BLaER1 treated with 17β-estradiol and CSF1 and Interleukin-3, amounts not matched to agents 10 nM and 100 nM (cell line): ENCODE results near the gene PRRT1B.
"Not testable (repeated sequence)": the region's sequence is repeated elsewhere in the genome, so short reads cannot be mapped to it uniquely, and the experiment has no call there.

ENCODE experiments used
- H3K27ac ChIP-seq, 11 experiments: shearing (Covaris generic); formaldehyde crosslinking; 2 replicates each; pipeline ENCODE4 v1.8.1; 2022
- H3K27me3 ChIP-seq, 11 experiments: shearing (Covaris generic); formaldehyde crosslinking; 2 replicates each; pipeline ENCODE4 v1.8.1; 2022
- H3K36me3 ChIP-seq, 11 experiments: shearing (Covaris generic); formaldehyde crosslinking; 2 replicates each; pipeline ENCODE4 v1.8.1; 2022
- H3K4me1 ChIP-seq, 10 experiments: shearing (Covaris generic); formaldehyde crosslinking; 2 replicates each; pipeline ENCODE4 v1.8.1; 2022
- H3K4me2 ChIP-seq, 11 experiments: shearing (Covaris generic); formaldehyde crosslinking; 2 replicates each; pipeline ENCODE4 v1.8.1; 2022
- H3K4me3 ChIP-seq, 10 experiments: shearing (Covaris generic); formaldehyde crosslinking; 2 replicates each; pipeline ENCODE4 v1.8.1; 2022
- H3K9ac ChIP-seq, 11 experiments: shearing (Covaris generic); formaldehyde crosslinking; 2 replicates each; pipeline ENCODE4 v1.8.1; 2022
- H3K9me3 ChIP-seq, 11 experiments: shearing (Covaris generic); formaldehyde crosslinking; replicated peaks in 1 of 11; 2 replicates each; pipeline ENCODE4 v1.8.1; 2022
- H4K20me1 ChIP-seq, 11 experiments: shearing (Covaris generic); formaldehyde crosslinking; 2 replicates each; pipeline ENCODE4 v1.8.1; 2022
- Cebpa-rat ChIP-seq, 11 experiments: shearing (Covaris generic); IDR thresholded peaks; 2 replicates each; pipeline ENCODE4 v1.8.1; 2022

PRRT1B gene

GRCh38 chr9:131503626-131504465 lies 41.5 kb upstream of the PRRT1B start:
- no peak for TF ChIP-seq Cebpa-rat (IDR thresholded peaks at IDR 0.05)
- peak overlapping the region; percentile 90 to 100 (median 98) for H3K4me2 ChIP-seq
- H3K9ac ChIP-seq: peak overlapping the region; percentile 79 to 92 (median 87)
- peak overlapping the region in 10 of 11 experiments; percentile 72 to 84 (median 78); a peak in 14 of 22 replicates for H3K27ac ChIP-seq
- H3K36me3 ChIP-seq: peaks cover 28 to 46% (median 33%) of the 10 kb centered on the region in 11 experiments
- H3K9me3 ChIP-seq: no peaks in the 10 kb centered on the region
- peak overlapping the region; percentile 77 to 96 (median 86) for H3K4me3 ChIP-seq
- H4K20me1 ChIP-seq: peaks cover 9 to 50% (median 41%) of the 10 kb centered on the region in 11 experiments; a peak in 21 of 22 replicates
- H3K4me1 ChIP-seq: peaks cover 18 to 37% (median 27%) of the 10 kb centered on the region in 10 experiments
- no peaks in the 10 kb centered on the region for H3K27me3 ChIP-seq

GRCh38 chr9:131505012-131505411 lies 40.3 kb upstream of the PRRT1B start:
- Histone ChIP-seq H3K9me3 (no peaks in the 10 kb centered on the region), H3K4me2 (no peak overlapping the region), H3K27ac (no peak overlapping the region), H3K4me1 (peaks cover 18 to 37% (median 27%) of the 10 kb centered on the region in 10 experiments), H3K27me3 (no peaks in the 10 kb centered on the region), H3K4me3 (no peak overlapping the region), H4K20me1 (peaks cover 0 to 40% (median 29%) of the 10 kb centered on the region in 11 experiments; a peak in 19 of 22 replicates), H3K9ac (no peak overlapping the region), H3K36me3 (peaks cover 25 to 46% (median 34%) of the 10 kb centered on the region in 11 experiments)
- TF ChIP-seq Cebpa-rat (IDR thresholded peaks at IDR 0.05): no peak

GRCh38 chr9:131511416-131511815 lies 33.9 kb upstream of the PRRT1B start:
- Histone ChIP-seq H3K36me3 (peaks cover 62 to 93% (median 84%) of the 10 kb centered on the region in 11 experiments), H3K9me3 (peaks cover 0 to 30% (median 6%) of the 10 kb centered on the region in 11 experiments; a peak in 11 of 22 replicates), H3K27me3 (no peaks in the 10 kb centered on the region), H4K20me1 (peaks cover 0 to 34% (median 22%) of the 10 kb centered on the region in 11 experiments; a peak in 16 of 22 replicates), H3K27ac (peak overlapping the region in 2 of 11 experiments; percentile 3 to 35; a peak in 1 of 22 replicates), H3K9ac (peak overlapping the region in 2 of 11 experiments; percentile 12 to 14; a peak in 1 of 22 replicates), H3K4me3 (no peak overlapping the region), H3K4me1 (peaks cover 26 to 38% (median 33%) of the 10 kb centered on the region in 10 experiments), H3K4me2 (peak overlapping the region in 3 of 11 experiments; percentile 49 to 72 (median 52); a peak in 6 of 22 replicates)
- TF ChIP-seq Cebpa-rat (IDR thresholded peaks at IDR 0.05): no peak

DNA sequence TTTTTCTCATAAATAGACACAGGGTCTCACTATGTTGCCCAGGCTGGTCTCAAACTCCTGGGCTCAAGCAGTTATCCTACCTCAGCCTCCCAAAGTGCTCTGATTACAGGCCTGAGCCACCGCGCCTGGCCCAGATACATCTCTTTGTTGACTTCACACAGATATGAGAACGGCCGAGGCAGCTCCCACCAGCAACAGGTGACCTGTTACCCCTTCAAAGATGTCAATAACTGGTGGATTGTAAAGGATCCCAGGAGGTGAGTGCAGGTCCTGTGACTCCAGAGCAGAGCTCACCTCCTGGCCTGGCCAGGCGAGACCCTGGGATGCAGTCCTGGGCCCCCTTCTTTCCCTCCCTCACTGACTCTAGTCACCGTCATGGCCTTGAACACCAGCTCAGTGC lies 33.4 kb upstream of the PRRT1B start:
- no peak overlapping the region for H3K4me3 ChIP-seq
- H3K36me3 ChIP-seq: peaks cover 61 to 93% (median 85%) of the 10 kb centered on the region in 11 experiments
- 0 out of 22 replicates have a peak overlapping the region, but pooled peaks of 1 of the 11 experiments have one; percentile 3 for H3K27ac ChIP-seq
- peaks cover 26 to 38% (median 33%) of the 10 kb centered on the region in 10 experiments for H3K4me1 ChIP-seq
- peak overlapping the region in 1 of 11 experiments; percentile 14; a peak in 1 of 22 replicates for H3K9ac ChIP-seq
- peaks cover 0 to 34% (median 6%) of the 10 kb centered on the region in 11 experiments; a peak in 11 of 22 replicates for H3K9me3 ChIP-seq
- H3K4me2 ChIP-seq: peak overlapping the region in 9 of 11 experiments; percentile 13 to 84 (median 64); a peak in 13 of 22 replicates
- no peak for TF ChIP-seq Cebpa-rat (IDR thresholded peaks at IDR 0.05)
- H3K27me3 ChIP-seq: no peaks in the 10 kb centered on the region
- peaks cover 0 to 34% (median 24%) of the 10 kb centered on the region in 11 experiments; a peak in 17 of 22 replicates for H4K20me1 ChIP-seq

- peak overlapping the region in 4 of 11 experiments; percentile 3 to 37 (median 18); a peak in 5 of 22 replicates for H3K9ac ChIP-seq
- no peak overlapping the region for H3K27ac ChIP-seq
- H3K36me3 ChIP-seq: peaks cover 58 to 96% (median 88%) of the 10 kb centered on the region in 11 experiments
- H3K4me1 ChIP-seq: peaks cover 26 to 38% (median 33%) of the 10 kb centered on the region in 10 experiments
- no peak overlapping the region; a peak in 1 of 20 replicates for H3K4me3 ChIP-seq
- no peak for TF ChIP-seq Cebpa-rat (IDR thresholded peaks at IDR 0.05)
- H4K20me1 ChIP-seq: peaks cover 0 to 38% (median 24%) of the 10 kb centered on the region in 11 experiments; a peak in 17 of 22 replicates
- H3K4me2 ChIP-seq: peak overlapping the region; percentile 24 to 84 (median 50); a peak in 21 of 22 replicates
- no peaks in the 10 kb centered on the region for H3K27me3 ChIP-seq
- H3K9me3 ChIP-seq: peaks cover 0 to 41% (median 6%) of the 10 kb centered on the region in 11 experiments; a peak in 11 of 22 replicates
Measured at GRCh38 chr9:131513177-131513576, 32.1 kb upstream of the PRRT1B start.

GRCh38 chr9:131515559-131516031 lies 29.7 kb upstream of the PRRT1B start:
- H3K27ac ChIP-seq: peak overlapping the region in 1 of 11 experiments; percentile 53; a peak in 2 of 22 replicates
- H3K4me1 ChIP-seq: peaks cover 26 to 36% (median 32%) of the 10 kb centered on the region in 10 experiments
- peaks cover 0 to 41% (median 6%) of the 10 kb centered on the region in 11 experiments; a peak in 11 of 22 replicates for H3K9me3 ChIP-seq
- H3K4me3 ChIP-seq: 0 out of 20 replicates have a peak overlapping the region, but pooled peaks of 1 of the 10 experiments have one; percentile 10
- H3K4me2 ChIP-seq, H3K27me3 ChIP-seq, H3K9ac ChIP-seq: not testable (repeated sequence)
- peaks cover 66 to 98% (median 91%) of the 10 kb centered on the region in 11 experiments for H3K36me3 ChIP-seq
- peaks cover 0 to 60% (median 24%) of the 10 kb centered on the region in 11 experiments; a peak in 17 of 22 replicates for H4K20me1 ChIP-seq

- no peak overlapping the region for H3K4me3 ChIP-seq
- peaks cover 62 to 98% (median 92%) of the 10 kb centered on the region in 11 experiments for H3K36me3 ChIP-seq
- H3K9me3 ChIP-seq: peaks cover 0 to 41% (median 6%) of the 10 kb centered on the region in 11 experiments; a peak in 11 of 22 replicates
- H3K27ac ChIP-seq: no peak overlapping the region
- no peaks in the 10 kb centered on the region for H3K27me3 ChIP-seq
- TF ChIP-seq Cebpa-rat (IDR thresholded peaks at IDR 0.05): no peak
- no peak overlapping the region for H3K9ac ChIP-seq
- no peak overlapping the region for H3K4me2 ChIP-seq
- peaks cover 23 to 36% (median 30%) of the 10 kb centered on the region in 10 experiments for H3K4me1 ChIP-seq
- peaks cover 0 to 60% (median 24%) of the 10 kb centered on the region in 11 experiments; a peak in 17 of 22 replicates for H4K20me1 ChIP-seq
Measured at GRCh38 chr9:131516100-131516499, 29.2 kb upstream of the PRRT1B start.

DNA sequence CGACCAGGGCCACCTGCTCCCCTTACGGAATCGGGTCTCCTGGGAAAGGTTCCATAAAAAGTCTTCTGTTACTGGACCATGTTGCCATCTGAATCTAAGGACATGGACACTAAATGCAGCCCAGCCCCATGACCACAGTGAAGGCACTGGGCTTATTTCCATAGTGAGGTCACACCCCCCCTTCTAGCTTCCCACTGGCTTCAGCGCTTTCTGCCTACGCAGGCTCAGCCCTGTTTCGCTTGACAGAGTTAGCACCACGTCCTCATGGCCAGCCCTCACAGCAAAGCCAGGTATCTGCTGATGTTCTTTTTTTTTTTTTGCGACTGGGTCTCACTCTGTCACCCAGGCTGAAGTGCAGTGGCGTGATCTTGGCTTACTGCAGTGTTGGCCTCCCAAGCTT lies 28.4 kb upstream of the PRRT1B start:
- no peak overlapping the region for H3K4me2 ChIP-seq
- no peak overlapping the region for H3K27ac ChIP-seq
- peaks cover 0 to 60% (median 24%) of the 10 kb centered on the region in 11 experiments; a peak in 17 of 22 replicates for H4K20me1 ChIP-seq
- peaks cover 0 to 41% (median 6%) of the 10 kb centered on the region in 11 experiments; a peak in 11 of 22 replicates for H3K9me3 ChIP-seq
- TF ChIP-seq Cebpa-rat (IDR thresholded peaks at IDR 0.05): no peak
- no peaks in the 10 kb centered on the region for H3K27me3 ChIP-seq
- peaks cover 62 to 100% (median 92%) of the 10 kb centered on the region in 11 experiments for H3K36me3 ChIP-seq
- H3K4me1 ChIP-seq: peaks cover 14 to 38% (median 29%) of the 10 kb centered on the region in 10 experiments
- no peak overlapping the region for H3K4me3 ChIP-seq
- H3K9ac ChIP-seq: no peak overlapping the region
